B cell (primary cell): Measurements from ENCODE around the gene NSG1. TPM values are rescaled to one million over a fixed set of nuclear protein-coding genes. Genes with fewer than 3 reads are reported as not detected.

Experiments
- ATAC-seq: fragments of 200-7000 bp; cut with Tn5 transposase; one replicate; pipeline ENCODE4 v1.10.0; 2021; ENCODE audit warnings: low read depth, mild to moderate bottlenecking, moderate number of reproducible peaks, moderate library complexity
- CTCF ChIA-PET: fragments of 350-600 bp; sonication (Branson Sonifier 250); formaldehyde crosslinking; loops from one replicate; lab custom pipeline; 2021; ENCODE audit warnings: antibody characterized with exemption, inconsistent platforms; lab: Charles Lee
- POLR2A ChIA-PET: fragments of 350-600 bp; sonication (Branson Sonifier 250); formaldehyde crosslinking; loops from one replicate; lab custom pipeline; 2021; ENCODE audit warnings: antibody characterized with exemption; lab: Charles Lee
- DNase-seq: peaks from one replicate; pipeline ENCODE4 v3.0.0; 2013
- H2AFZ ChIP-seq: 2 replicates; pipeline ENCODE4 v1.6.1; 2012; ENCODE audit warnings: mild to moderate bottlenecking, low read depth, low read length; ENCODE audit not compliant: insufficient read depth, poor library complexity, severe bottlenecking
- H3K27ac ChIP-seq, 2 donors: 1 replicate in 1 of 2; 2 replicates in 1 of 2; pipeline ENCODE4 v1.5.1; 2012 to 2013; ENCODE audit warnings: low read length in 2 of 2, mild to moderate bottlenecking in 2 of 2, moderate library complexity in 1 of 2
- H3K27me3 ChIP-seq, 4 experiments: fragments of 200-600 bp in 1 of 4; sonication (generic) in 1 of 4; replicated peaks in 1 of 4; 1 replicate in 2 of 4; 2 replicates in 2 of 4; pipeline versions ENCODE4 v1.6.1 to v1.7.0; 2013 to 2016; ENCODE audit warnings: low read length in 3 of 4, mild to moderate bottlenecking in 2 of 4, mixed read lengths in 1 of 4, moderate library complexity in 1 of 4; ENCODE audit not compliant: insufficient read depth in 4 of 4, control insufficient read depth in 3 of 4; ENCODE audit errors: control extremely low read depth in 1 of 4
- H3K36me3 ChIP-seq, 2 experiments: replicated peaks in 1 of 2; 1 replicate in 1 of 2; 2 replicates in 1 of 2; pipeline versions ENCODE4 v1.6.1 to v1.7.1; 2013; ENCODE audit warnings: low read length in 1 of 2; ENCODE audit not compliant: insufficient read depth in 2 of 2, control insufficient read depth in 1 of 2; ENCODE audit errors: control extremely low read depth in 1 of 2, extremely low read depth in 1 of 2
- H3K4me1 ChIP-seq, 2 donors: fragments of 200-600 bp in 1 of 2; sonication (generic) in 1 of 2; 1 replicate in 1 of 2; 2 replicates in 1 of 2; pipeline versions ENCODE4 v1.5.1 to v1.6.1; 2013 to 2017; ENCODE audit warnings: low read length in 2 of 2; ENCODE audit not compliant: control insufficient read depth in 2 of 2, insufficient read depth in 2 of 2
- H3K4me2 ChIP-seq: replicated peaks from 2 replicates; pipeline ENCODE3; 2012; ENCODE audit warnings: mild to moderate bottlenecking, low read depth, low read length; ENCODE audit not compliant: poor library complexity, severe bottlenecking
- H3K4me3 ChIP-seq, 5 experiments: fragments of 200-600 bp in 1 of 5; sonication (generic) in 1 of 5; 1 replicate in 3 of 5; 2 replicates in 2 of 5; pipeline versions ENCODE4 v1.5.1 to v1.7.0; 2011 to 2016; ENCODE audit warnings: low read length in 4 of 5, mild to moderate bottlenecking in 4 of 5, low read depth in 2 of 5, control low read depth in 1 of 5, moderate library complexity in 1 of 5; ENCODE audit not compliant: insufficient read depth in 1 of 5; ENCODE audit errors: control extremely low read depth in 1 of 5, extremely low read depth in 1 of 5
- H3K79me2 ChIP-seq: fragments of 200-600 bp; sonication (generic); one replicate; pipeline ENCODE4 v1.6.0; 2016; ENCODE audit warnings: low read length; ENCODE audit not compliant: control insufficient read depth, insufficient read depth
- H3K9ac ChIP-seq: fragments of 200-600 bp; sonication (generic); 2 replicates; pipeline ENCODE4 v1.6.1; 2017; ENCODE audit warnings: mild to moderate bottlenecking, low read length, moderate library complexity
- H3K9me3 ChIP-seq, 3 donors: one replicate each; pipeline versions ENCODE4 v1.6.1 to v1.7.1; 2013; ENCODE audit warnings: low read length in 2 of 3; ENCODE audit not compliant: control insufficient read depth in 2 of 3, insufficient read depth in 1 of 3; ENCODE audit errors: control extremely low read depth in 1 of 3
- H4K20me1 ChIP-seq: 2 replicates; pipeline ENCODE4 v1.6.0; 2012; ENCODE audit warnings: mild to moderate bottlenecking, low read length; ENCODE audit not compliant: insufficient read depth, control insufficient read depth, poor library complexity, severe bottlenecking
- H3K27ac Mint-ChIP-seq: one replicate; pipeline ENCODE4 v1.8.0; 2021; ENCODE audit warnings: mixed read lengths
- H3K27me3 Mint-ChIP-seq: one replicate; pipeline ENCODE4 v1.8.0; 2021; ENCODE audit warnings: mixed read lengths
- H3K4me1 Mint-ChIP-seq: one replicate; pipeline ENCODE4 v1.8.0; 2021; ENCODE audit warnings: mixed read lengths
- H3K4me3 Mint-ChIP-seq: one replicate; pipeline ENCODE4 v1.8.0; 2021; ENCODE audit warnings: mixed read lengths
- H3K9me3 Mint-ChIP-seq: one replicate; pipeline ENCODE4 v1.8.0; 2022; ENCODE audit warnings: mixed read lengths; ENCODE audit not compliant: insufficient read depth
- EZH2 ChIP-seq: IDR thresholded peaks from 2 replicates; pipeline ENCODE4 v1.6.1; 2012; ENCODE audit warnings: borderline replicate concordance, low read depth, mild to moderate bottlenecking, moderate library complexity, low read length; ENCODE audit not compliant: insufficient read depth, poor library complexity, severe bottlenecking
- WGBS: methylation state at CpG from one replicate; pipeline ENCODE4 v1.1.5; 2013; ENCODE audit warnings: missing lambda C conversion rate; ENCODE audit not compliant: insufficient coverage; 5-methylcytosine and 5-hydroxymethylcytosine counted together
- intact Hi-C: fragments of 100-400 bp; cut with micrococcal nuclease; formaldehyde crosslinking; loops from one replicate; pipeline ENCODE4 v1.10.0; 2022
- polyA plus RNA-seq: library from polyadenylated mRNA; depleted of rRNA; stranded (reverse); fragments of >200 nt; gene quantifications from 2 replicates; pipeline ENCODE4 v1.2.3, GENCODE V29; 2012
- total RNA-seq, 2 donors: library from RNA; stranded (reverse); fragments of 120-200 nt in 1 of 2; gene quantifications; 1 replicate in 1 of 2; 2 replicates in 1 of 2; pipeline versions ENCODE4 v1.2.3 to v1.2.4, GENCODE V29; 2013 to 2022
- TF ChIP-seq, protein P1 (sequence below): fragments of 200-600 bp; IDR thresholded peaks from one replicate; pipeline ENCODE4 v1.8.0; 2022; ENCODE audit warnings: antibody characterized with exemption, mild to moderate bottlenecking

The NSG1 gene
- total and polyA plus RNA-seq, 2 donors (not counting 1 experiment from before 2014, with no cell fraction given) = not detected

DNA sequence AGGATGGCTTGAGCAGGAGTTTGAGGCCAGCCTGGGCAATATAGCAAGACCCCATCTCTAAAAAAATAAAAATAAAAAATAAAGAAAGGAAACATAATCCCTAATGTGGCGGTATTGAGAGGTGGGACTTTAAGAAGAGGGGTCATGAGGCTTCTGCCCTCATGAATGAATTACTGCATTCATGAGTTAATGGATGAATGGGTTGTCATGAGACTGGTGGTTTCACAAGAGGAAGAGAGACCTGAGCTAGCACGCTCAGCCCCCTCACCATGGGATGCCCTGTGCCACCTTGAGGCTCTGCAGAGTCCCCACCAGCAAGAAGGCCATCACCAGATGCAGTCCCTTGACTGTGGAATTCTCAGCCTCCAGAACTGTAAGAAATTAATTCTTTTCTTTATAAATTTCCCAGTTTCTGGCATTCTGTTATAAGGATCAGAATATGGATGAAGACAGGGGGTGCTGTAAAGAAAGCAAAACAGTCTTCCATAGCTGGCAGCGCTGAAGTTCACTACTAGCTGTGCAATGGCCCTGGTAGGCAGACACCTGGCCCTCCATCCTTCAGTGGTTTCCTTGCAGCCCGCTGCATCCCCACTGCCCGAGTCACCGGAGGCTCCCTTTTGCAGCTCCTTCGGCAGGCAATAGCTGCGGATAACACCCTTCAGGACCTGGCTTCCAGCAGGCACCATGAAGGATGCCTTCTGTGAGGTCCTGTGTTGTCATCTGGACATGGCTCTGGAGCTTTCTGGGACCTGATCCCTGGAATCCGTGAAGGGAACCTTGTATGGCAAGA is 44.8 kb upstream of the NSG1 start:
- ATAC-seq (no peak), DNase-seq (no peak)
- Mint-ChIP-seq H3K27ac (no peak overlapping the region), H3K27me3 (peaks cover 5% of the 10 kb centered on the region), H3K4me3 (no peak overlapping the region), H3K4me1 (peaks cover 24% of the 10 kb centered on the region), H3K9me3 (no peaks in the 10 kb centered on the region)
- H3K79me2 ChIP-seq = no peaks in the 10 kb centered on the region
- H3K9ac ChIP-seq = no peak overlapping the region
- no peaks in the 10 kb centered on the region for H3K36me3 ChIP-seq
- 85% methylated on average over 9 of the region's 9 CpGs for WGBS
- H3K4me2 ChIP-seq = no peak overlapping the region
- H3K4me3 ChIP-seq = no peak overlapping the region
- H3K4me1 ChIP-seq = peaks cover 4 to 24% of the 10 kb centered on the region in 2 donors
- H3K27me3 ChIP-seq = peaks cover 0 to 29% (median 7%) of the 10 kb centered on the region in 4 experiments
- no peaks in the 10 kb centered on the region for H4K20me1 ChIP-seq
- CTCF ChIA-PET = no interaction called here
- H3K27ac ChIP-seq = no peak overlapping the region
- TF ChIP-seq EZH2 = no peak
- TF ChIP-seq, protein P1, sequence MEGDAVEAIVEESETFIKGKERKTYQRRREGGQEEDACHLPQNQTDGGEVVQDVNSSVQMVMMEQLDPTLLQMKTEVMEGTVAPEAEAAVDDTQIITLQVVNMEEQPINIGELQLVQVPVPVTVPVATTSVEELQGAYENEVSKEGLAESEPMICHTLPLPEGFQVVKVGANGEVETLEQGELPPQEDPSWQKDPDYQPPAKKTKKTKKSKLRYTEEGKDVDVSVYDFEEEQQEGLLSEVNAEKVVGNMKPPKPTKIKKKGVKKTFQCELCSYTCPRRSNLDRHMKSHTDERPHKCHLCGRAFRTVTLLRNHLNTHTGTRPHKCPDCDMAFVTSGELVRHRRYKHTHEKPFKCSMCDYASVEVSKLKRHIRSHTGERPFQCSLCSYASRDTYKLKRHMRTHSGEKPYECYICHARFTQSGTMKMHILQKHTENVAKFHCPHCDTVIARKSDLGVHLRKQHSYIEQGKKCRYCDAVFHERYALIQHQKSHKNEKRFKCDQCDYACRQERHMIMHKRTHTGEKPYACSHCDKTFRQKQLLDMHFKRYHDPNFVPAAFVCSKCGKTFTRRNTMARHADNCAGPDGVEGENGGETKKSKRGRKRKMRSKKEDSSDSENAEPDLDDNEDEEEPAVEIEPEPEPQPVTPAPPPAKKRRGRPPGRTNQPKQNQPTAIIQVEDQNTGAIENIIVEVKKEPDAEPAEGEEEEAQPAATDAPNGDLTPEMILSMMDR = no peak
- intact Hi-C loops = no loop called here
- POLR2A ChIA-PET = no interaction called here
- H3K9me3 ChIP-seq = peaks cover 0 to 21% (median 0%) of the 10 kb centered on the region in 3 donors
- no peak overlapping the region for H2AFZ ChIP-seq

DNA sequence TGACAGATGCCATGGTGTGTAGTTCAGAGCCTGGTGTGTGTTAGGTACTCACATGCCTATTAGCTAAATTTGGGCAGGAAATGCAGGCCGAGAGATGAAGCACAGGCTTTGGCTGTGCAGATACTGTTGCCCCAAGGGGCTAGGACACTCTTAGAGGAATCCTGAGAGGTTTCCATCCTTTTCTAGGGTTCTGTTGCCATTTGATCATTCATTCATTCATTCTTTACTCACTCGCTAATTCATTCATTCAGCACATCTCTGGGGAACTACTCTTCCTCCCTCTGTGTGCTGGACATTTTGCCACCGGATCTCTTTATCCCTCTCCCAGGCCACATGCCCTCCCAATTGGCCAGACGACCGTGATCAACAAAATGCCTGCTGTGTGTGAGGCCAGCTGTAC is 43.9 kb upstream of the NSG1 start:
- no peak overlapping the region for H3K4me2 ChIP-seq
- CTCF ChIA-PET = no interaction called here
- H3K36me3 ChIP-seq = no peaks in the 10 kb centered on the region
- no peak overlapping the region for H3K27ac ChIP-seq
- H2AFZ ChIP-seq = no peak overlapping the region
- DNase-seq (no peak), ATAC-seq (no peak)
- peaks cover 4 to 24% of the 10 kb centered on the region in 2 donors for H3K4me1 ChIP-seq
- H4K20me1 ChIP-seq = no peaks in the 10 kb centered on the region
- H3K4me3 ChIP-seq = no peak overlapping the region
- no peak for TF ChIP-seq EZH2
- TF ChIP-seq, protein P1 = no peak
- H3K9me3 ChIP-seq = peaks cover 0 to 21% (median 0%) of the 10 kb centered on the region in 3 donors
- intact Hi-C loops = no loop called here
- H3K4me3 Mint-ChIP-seq = no peak overlapping the region
- peaks cover 0 to 34% (median 9%) of the 10 kb centered on the region in 4 experiments for H3K27me3 ChIP-seq
- no peaks in the 10 kb centered on the region for H3K9me3 Mint-ChIP-seq
- no peaks in the 10 kb centered on the region for H3K79me2 ChIP-seq
- POLR2A ChIA-PET = no interaction called here
- peaks cover 9% of the 10 kb centered on the region for H3K27me3 Mint-ChIP-seq
- no peak overlapping the region for H3K27ac Mint-ChIP-seq
- WGBS = 64% methylated on average over 2 of the region's 5 CpGs
- H3K4me1 Mint-ChIP-seq = peaks cover 28% of the 10 kb centered on the region
- H3K9ac ChIP-seq = no peak overlapping the region
